SK-N-MC (cell line): Measurements from ENCODE around the gene APMAP.

Source experiments
- EZH2 ChIP-seq: fragments of 200-600 bp; sonication (generic); IDR thresholded peaks from one replicate; pipeline ENCODE4 v1.6.1; 2017; ENCODE audit warnings: antibody characterized with exemption
- POLR2AphosphoS5 ChIP-seq: IDR thresholded peaks from 2 replicates; pipeline ENCODE4 v1.6.1; 2012; ENCODE audit warnings: mild to moderate bottlenecking, low read depth, low read length, borderline replicate concordance

DNA sequence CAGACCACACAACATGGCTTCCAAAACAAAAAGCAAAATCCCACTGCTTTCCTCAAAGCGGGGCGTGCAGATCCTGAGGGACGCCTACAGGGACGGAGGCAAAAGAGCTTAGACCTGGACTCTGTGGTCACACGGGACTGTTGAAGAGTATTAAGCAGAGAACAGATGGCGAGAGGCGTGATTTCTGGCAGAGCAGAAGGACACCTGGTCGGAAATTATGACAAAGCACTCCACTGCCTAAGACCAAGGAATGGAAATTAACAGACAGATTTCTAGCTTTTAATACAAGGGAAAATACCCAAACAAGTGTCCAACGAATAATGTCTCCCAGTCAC, 28.1 kb downstream of the APMAP start:
- TF ChIP-seq POLR2AphosphoS5 (no peak), EZH2 (no peak)
